Measurements from ENCODE around the gene SOCS7. TPM values are rescaled to one million over a fixed set of nuclear protein-coding genes. Genes with fewer than 3 reads are reported as not detected.

Gene SOCS7
- total and polyA plus RNA-seq, 2 experiments from 2014 or later, result 5.0 to 29.2 TPM

GRCh38 chr17:38322897-38323296 is 28.7 kb upstream of the SOCS7 start (continued):
- TF ChIP-seq ZNF462 (CRISPR knock-in tag; IDR thresholded peaks at IDR 0.05) (no peak), POLR2AphosphoS5 (IDR thresholded peaks at IDR 0.05; ENCODE audit: low read depth) (no peak)

DNA sequence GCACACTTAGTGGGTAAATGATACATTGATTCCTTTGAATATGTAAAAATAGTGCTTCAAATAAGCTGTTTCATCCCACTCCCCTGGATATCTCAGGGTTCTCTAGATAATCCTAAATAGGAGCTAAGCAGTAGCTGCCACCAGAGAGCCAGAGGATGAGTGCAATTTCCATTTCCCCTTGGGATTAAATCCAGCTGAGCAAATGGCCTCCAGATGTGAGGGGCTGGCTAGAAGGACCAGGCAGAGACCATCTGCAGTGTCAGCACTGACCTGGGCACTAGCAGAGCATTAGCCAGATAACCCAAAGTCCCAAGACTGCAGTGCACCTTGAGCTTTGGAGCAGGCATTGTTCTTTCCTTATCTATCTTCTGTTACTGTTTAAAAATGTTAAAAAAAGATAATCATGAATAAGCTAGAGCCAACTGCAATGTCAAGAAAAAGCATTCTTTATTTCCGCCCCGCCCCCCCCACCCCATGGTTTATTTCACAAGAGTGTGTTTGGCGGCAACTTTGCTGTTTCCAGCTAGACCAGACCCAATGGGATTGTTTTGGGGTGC is 27.4 kb upstream of the SOCS7 start:
- Mint-ChIP-seq H3K27me3 (ENCODE audit: insufficient read depth, low read depth, poor library complexity) (peaks cover 8% of the 10 kb centered on the region), H3K9me3 (no peaks in the 10 kb centered on the region), H3K27ac (no peak overlapping the region), H3K36me3 (ENCODE audit: low read depth) (peaks cover 34% of the 10 kb centered on the region), H3K4me1 (peaks cover 44% of the 10 kb centered on the region), H3K4me3 (no peak overlapping the region)
- no peak for DNase-seq (ENCODE audit: low spot score)
- no peak overlapping the region for H3K4me3 ChIP-seq
- H4K20me1 ChIP-seq (replicated peaks; ENCODE audit: insufficient read depth), result peaks cover 8% of the 10 kb centered on the region; the same call in 1 of the 2 replicates
- peak overlapping the region; percentile 95 for H3K27ac ChIP-seq (ENCODE audit: low read depth)
- no peak overlapping the region for H2AFZ ChIP-seq
- H3K9me2 ChIP-seq (ENCODE audit: insufficient read depth), result peaks cover 9% of the 10 kb centered on the region; the same call in 1 of the 2 replicates
- H3K79me2 ChIP-seq (replicated peaks; ENCODE audit: insufficient read depth), result no peaks in the 10 kb centered on the region
- ATAC-seq, result no peak
- H3K4me2 ChIP-seq, result no peak overlapping the region
- H3F3A ChIP-seq (replicated peaks; ENCODE audit: low read depth), result peaks cover 18% of the 10 kb centered on the region; the same call in 1 of the 2 replicates
- H3K4me1 ChIP-seq (ENCODE audit: insufficient read depth), result peaks cover 21% of the 10 kb centered on the region
- no peak for TF ChIP-seq JUNB (IDR thresholded peaks at IDR 0.05; ENCODE audit: unreplicated experiment)
- no peaks in the 10 kb centered on the region for H3K27me3 ChIP-seq (ENCODE audit: insufficient read depth)
- H3K36me3 ChIP-seq (ENCODE audit: insufficient read depth), result peaks cover 15% of the 10 kb centered on the region

GRCh38 chr17:38324772-38325171 is 26.9 kb upstream of the SOCS7 start:
- Histone ChIP-seq H4K20me1 (replicated peaks; ENCODE audit: insufficient read depth) (peaks cover 8% of the 10 kb centered on the region; the same call in 1 of the 2 replicates), H3K79me2 (replicated peaks; ENCODE audit: insufficient read depth) (no peaks in the 10 kb centered on the region), H3K4me3 (no peak overlapping the region), H3K9me2 (ENCODE audit: insufficient read depth) (peaks cover 9% of the 10 kb centered on the region; the same call in 1 of the 2 replicates), H3K4me1 (ENCODE audit: insufficient read depth) (peaks cover 21% of the 10 kb centered on the region), H2AFZ (no peak overlapping the region), H3K27ac (ENCODE audit: low read depth) (peak overlapping the region; percentile 95), H3F3A (replicated peaks; ENCODE audit: low read depth) (peaks cover 15% of the 10 kb centered on the region; the same call in 1 of the 2 replicates), H3K4me2 (peak overlapping the region; percentile 78), H3K36me3 (ENCODE audit: insufficient read depth) (peaks cover 15% of the 10 kb centered on the region), H3K27me3 (ENCODE audit: insufficient read depth) (no peaks in the 10 kb centered on the region)
- Mint-ChIP-seq H3K9me3 (no peaks in the 10 kb centered on the region), H3K27me3 (ENCODE audit: insufficient read depth, low read depth, poor library complexity) (peaks cover 5% of the 10 kb centered on the region), H3K4me3 (no peak overlapping the region; the same call in 2 of the 3 replicates), H3K27ac (peak overlapping the region; percentile 95), H3K36me3 (ENCODE audit: low read depth) (peaks cover 31% of the 10 kb centered on the region), H3K4me1 (peaks cover 49% of the 10 kb centered on the region)
- no peak for ATAC-seq
- no peak for DNase-seq (ENCODE audit: low spot score)
- TF ChIP-seq, protein P1, sequence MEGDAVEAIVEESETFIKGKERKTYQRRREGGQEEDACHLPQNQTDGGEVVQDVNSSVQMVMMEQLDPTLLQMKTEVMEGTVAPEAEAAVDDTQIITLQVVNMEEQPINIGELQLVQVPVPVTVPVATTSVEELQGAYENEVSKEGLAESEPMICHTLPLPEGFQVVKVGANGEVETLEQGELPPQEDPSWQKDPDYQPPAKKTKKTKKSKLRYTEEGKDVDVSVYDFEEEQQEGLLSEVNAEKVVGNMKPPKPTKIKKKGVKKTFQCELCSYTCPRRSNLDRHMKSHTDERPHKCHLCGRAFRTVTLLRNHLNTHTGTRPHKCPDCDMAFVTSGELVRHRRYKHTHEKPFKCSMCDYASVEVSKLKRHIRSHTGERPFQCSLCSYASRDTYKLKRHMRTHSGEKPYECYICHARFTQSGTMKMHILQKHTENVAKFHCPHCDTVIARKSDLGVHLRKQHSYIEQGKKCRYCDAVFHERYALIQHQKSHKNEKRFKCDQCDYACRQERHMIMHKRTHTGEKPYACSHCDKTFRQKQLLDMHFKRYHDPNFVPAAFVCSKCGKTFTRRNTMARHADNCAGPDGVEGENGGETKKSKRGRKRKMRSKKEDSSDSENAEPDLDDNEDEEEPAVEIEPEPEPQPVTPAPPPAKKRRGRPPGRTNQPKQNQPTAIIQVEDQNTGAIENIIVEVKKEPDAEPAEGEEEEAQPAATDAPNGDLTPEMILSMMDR (conservative IDR thresholded peaks at IDR 0.05; ENCODE audit: low read depth in 2 of 2), result no peak
- no peak for TF ChIP-seq STAT1 (IDR thresholded peaks at IDR 0.05; ENCODE audit: unreplicated experiment)
- no peak for TF ChIP-seq ZNF114 (CRISPR knock-in tag; IDR thresholded peaks at IDR 0.05)
- no peak for TF ChIP-seq EZH2phosphoT487 (IDR thresholded peaks at IDR 0.05; ENCODE audit: unreplicated experiment)
- no peak for TF ChIP-seq ZNF331 (CRISPR knock-in tag; IDR thresholded peaks at IDR 0.05; ENCODE audit: low read depth)
- TF ChIP-seq JUNB (IDR thresholded peaks at IDR 0.05; ENCODE audit: unreplicated experiment), result no peak
